GM19099 (cell line): ENCODE results near the gene LRRC18.

Experiments
- POLR2A ChIP-seq: IDR thresholded peaks from 3 replicates; pipeline ENCODE4 v1.6.1; 2011; ENCODE audit warnings: low read depth; ENCODE audit not compliant: insufficient read length; ENCODE audit errors: extremely low read depth

The LRRC18 gene

GRCh38 chr10:48904861-48905260 lies 34.8 kb downstream of the LRRC18 start:
- TF ChIP-seq POLR2A, result no peak

DNA sequence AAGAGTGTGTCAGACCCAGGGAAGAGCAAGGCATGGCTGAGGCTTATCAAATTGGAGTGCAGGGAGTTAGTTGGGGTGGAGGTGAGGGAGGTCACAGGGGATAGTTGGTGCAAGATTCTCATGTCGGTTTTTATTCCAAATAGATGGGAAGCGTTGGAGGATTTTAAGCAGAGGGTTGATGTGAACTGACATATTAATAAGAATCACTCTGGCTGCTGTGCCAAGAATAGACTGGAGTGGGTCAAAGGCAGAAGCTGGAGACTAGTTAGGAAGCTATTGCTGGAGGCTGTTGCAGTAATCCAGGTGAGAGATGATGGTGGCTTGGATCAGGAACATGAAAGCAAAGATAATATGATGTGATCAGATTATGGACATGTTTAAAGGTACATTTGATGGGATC lies 36.5 kb downstream of the LRRC18 start:
- TF ChIP-seq POLR2A, result no peak

GRCh38 chr10:48902096-48902495 lies 37.5 kb downstream of the LRRC18 start:
- no peak for TF ChIP-seq POLR2A

GRCh38 chr10:48901319-48901718 lies 38.3 kb downstream of the LRRC18 start:
- TF ChIP-seq POLR2A, result no peak

DNA sequence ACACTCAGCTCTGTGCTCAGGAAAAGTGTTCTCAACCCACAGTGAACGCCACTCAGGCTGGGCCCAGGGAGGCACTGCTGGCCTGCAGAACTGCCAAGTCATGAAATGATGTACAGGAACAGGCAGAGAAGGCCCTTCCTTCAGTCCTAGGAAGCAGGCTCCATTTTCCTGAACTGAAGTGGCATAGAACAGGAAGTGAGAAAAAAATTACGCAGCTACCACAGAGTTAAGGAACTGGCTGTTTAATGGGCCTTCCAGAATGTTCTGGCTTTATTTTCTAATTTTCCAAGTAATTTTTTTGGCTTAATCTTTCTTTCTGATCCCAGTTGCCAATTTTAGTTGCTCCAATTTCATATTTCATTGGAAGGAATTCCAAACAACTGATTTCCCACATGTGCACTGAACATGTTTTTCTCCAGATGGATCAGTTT lies 39.3 kb downstream of the LRRC18 start:
- TF ChIP-seq POLR2A, result no peak

- no peak for TF ChIP-seq POLR2A
Measured at GRCh38 chr10:48899781-48900180, 39.9 kb downstream of the LRRC18 start.

DNA sequence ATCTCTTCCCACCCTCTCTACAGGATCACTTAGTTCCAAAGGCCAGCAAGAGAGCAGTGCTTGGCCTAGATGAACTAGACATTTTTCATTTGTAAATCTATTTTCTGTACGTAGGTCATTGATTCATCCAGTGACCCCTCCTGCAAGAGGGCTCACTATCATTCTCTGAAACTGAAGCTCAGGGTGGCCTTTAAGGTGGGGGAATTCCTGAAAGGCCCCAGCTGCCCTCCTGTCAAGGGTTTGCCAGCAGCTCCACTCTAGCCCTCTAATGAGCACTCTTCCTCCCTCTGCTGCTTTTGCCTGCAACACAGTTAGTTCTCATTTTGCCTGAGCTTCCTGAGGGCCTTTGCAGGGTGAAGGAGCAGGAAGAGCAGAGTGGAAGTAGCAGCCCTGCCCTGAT lies 41.2 kb downstream of the LRRC18 start:
- no peak for TF ChIP-seq POLR2A

DNA sequence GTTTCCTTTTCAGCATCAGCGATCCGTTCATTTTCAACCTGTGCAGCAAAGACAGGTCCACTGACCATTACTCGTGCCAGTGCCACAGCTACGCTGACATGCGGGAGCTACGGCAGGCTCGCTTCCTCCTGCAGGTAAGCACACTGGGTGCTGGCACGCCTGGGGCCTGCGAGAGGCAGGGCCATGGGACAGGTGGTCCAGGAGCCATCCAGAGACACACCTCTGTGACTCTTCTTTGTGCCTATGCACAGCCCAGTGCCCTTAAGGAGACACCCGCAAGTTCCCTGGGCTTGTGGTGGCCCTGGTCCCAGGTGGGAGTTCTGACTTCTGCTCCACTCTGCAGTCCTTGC lies 42.2 kb downstream of the LRRC18 start:
- no peak for TF ChIP-seq POLR2A

- no peak for TF ChIP-seq POLR2A
Measured at GRCh38 chr10:48896756-48897440, 42.7 kb downstream of the LRRC18 start.

- TF ChIP-seq POLR2A, result no peak
Measured at GRCh38 chr10:48895803-48896195, 43.8 kb downstream of the LRRC18 start.

DNA sequence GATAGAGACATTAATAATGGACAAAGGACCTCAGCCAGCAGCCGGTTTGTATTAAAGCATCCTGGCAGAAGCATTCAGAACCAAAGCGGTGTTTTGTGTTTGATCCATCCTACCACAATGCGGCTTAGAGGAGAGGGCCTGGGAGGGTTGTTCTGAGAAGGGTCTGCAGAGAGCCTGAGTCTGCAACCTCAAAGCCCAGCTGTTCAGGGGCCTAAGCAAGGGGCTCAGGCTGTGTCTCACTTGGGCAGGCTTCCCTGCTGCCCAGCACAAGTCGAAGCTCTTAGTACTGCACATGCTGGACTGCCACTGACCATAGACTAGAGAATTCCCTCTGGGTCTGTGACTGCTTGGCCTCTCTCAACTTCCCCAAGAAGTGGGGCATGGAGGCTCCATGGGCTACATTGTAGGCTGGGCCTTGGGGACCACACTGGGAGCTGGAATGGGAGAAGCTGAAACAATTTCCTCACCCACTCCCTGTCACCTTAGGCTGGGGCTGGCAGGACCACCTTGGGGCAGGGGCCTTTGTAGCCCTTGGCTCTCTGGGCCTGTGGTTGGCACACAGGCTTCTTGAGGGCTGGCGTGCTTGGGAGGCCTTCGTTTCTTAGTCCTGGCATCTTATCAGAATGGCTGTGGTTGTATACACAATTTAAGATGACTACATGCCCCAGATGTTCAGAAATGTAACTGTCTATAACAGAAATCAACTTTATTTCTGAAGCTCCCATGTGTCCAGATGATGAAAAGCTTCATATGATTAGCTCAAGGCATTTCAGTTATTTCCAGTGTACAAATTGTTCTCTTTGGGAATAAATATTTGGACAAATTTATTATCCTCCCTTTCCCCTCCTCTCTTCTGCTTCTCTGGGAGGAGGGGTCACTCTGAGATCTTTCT lies 44.5 kb downstream of the LRRC18 start:
- no peak for TF ChIP-seq POLR2A

- TF ChIP-seq POLR2A, result no peak
Measured at GRCh38 chr10:48890888-48891850, 48.5 kb downstream of the LRRC18 start.

GRCh38 chr10:48887982-48888381 lies 51.7 kb downstream of the LRRC18 start:
- TF ChIP-seq POLR2A, result no peak

DNA sequence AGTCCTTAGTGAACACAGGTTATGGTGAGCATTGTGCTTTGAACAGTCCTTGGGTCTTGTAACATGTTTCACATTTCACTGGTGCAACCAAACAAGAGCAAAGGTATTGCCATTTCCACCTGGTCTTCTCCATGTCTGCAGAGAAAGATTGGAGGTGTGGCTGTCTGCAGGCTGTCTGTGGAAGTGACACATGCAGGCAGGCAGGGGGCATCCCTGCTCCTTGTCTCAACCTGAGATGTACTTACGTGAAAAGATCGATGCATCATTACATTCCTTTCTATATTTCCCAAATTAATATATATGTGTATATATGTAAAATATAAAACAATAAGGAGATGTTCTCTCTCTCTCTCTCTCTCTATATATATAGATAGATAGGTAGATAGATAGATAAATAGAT lies 54.3 kb downstream of the LRRC18 start:
- TF ChIP-seq POLR2A, result no peak
